Renal cortex interstitium (tissue), 11 donors: ENCODE results near the gene AIP. TPM values are rescaled to one million over a fixed set of nuclear protein-coding genes. Genes with fewer than 3 reads are reported as not detected.

ENCODE experiments used
- DNase-seq, 11 donors: peaks; one replicate each; pipeline ENCODE4 v3.0.0-alpha.2; 2013; ENCODE audit warnings: low read depth in 9 of 11, low spot score in 4 of 11; ENCODE audit errors: extremely low read depth in 1 of 11
- polyA plus RNA-seq, 3 donors: library from polyadenylated mRNA; unstranded; fragments of 120-200 nt; gene quantifications; one replicate each; pipeline ENCODE4 v1.2.1, GENCODE V29; 2013; ENCODE audit not compliant: insufficient read length in 3 of 3

Gene AIP
- polyA plus RNA-seq, 3 donors, result 55.9 to 77.0 (median 63.1) TPM

GRCh38 chr11:67440229-67441097, 42.4 kb upstream of the AIP start:
- no peak for DNase-seq

GRCh38 chr11:67441098-67441563, 41.7 kb upstream of the AIP start:
- DNase-seq, result no peak

- no peak for DNase-seq
These were observed 41.0 kb upstream of the AIP start for GRCh38 chr11:67441731-67442351.

- no peak for DNase-seq
These were observed 40.1 kb upstream of the AIP start for GRCh38 chr11:67442504-67443404.

GRCh38 chr11:67445515-67445914, 37.3 kb upstream of the AIP start:
- DNase-seq, result no peak

- no peak for DNase-seq
These were observed 34.6 kb upstream of the AIP start for GRCh38 chr11:67448220-67448609.

- DNase-seq, result no peak
These were observed 33.5 kb upstream of the AIP start for GRCh38 chr11:67449116-67449844.

GRCh38 chr11:67450796-67451657, 31.8 kb upstream of the AIP start:
- DNase-seq, result no peak

GRCh38 chr11:67451658-67451976, 31.2 kb upstream of the AIP start:
- no peak for DNase-seq

- DNase-seq, result no peak
These were observed 30.5 kb upstream of the AIP start, which contains the start of gene GPR152 for GRCh38 chr11:67452141-67452952. GPR152 (minus strand) TSS chr11:67452729; CDS start chr11:67452724, 5 bp downstream.

- no peak for DNase-seq
These were observed 28.8 kb upstream of the AIP start for GRCh38 chr11:67453816-67454732.

- no peak for DNase-seq
These were observed 27.8 kb upstream of the AIP start, which contains the start of gene CABP4 for GRCh38 chr11:67455054-67455453. CABP4 (plus strand) TSS chr11:67455354; CDS start chr11:67455424, 70 bp downstream.

GRCh38 chr11:67456068-67456705, 26.6 kb upstream of the AIP start:
- no peak for DNase-seq

GRCh38 chr11:67457453-67457852, 25.4 kb upstream of the AIP start:
- no peak for DNase-seq

GRCh38 chr11:67458266-67458665, 24.6 kb upstream of the AIP start:
- no peak for DNase-seq

GRCh38 chr11:67463186-67463585, 19.6 kb upstream of the AIP start:
- no peak for DNase-seq
